GM20000 (cell line): ENCODE results near the gene KRTAP12-3.

ENCODE experiments used
- DNase-seq: peaks from one replicate; pipeline ENCODE4 v3.0.0; 2012; ENCODE audit warnings: low spot score
- TF ChIP-seq, protein P1 (sequence below): IDR thresholded peaks from 2 replicates; pipeline ENCODE4 v1.5.1; 2012; ENCODE audit warnings: mild to moderate bottlenecking, control low read depth; ENCODE audit errors: extremely low read depth, missing control alignments

Gene KRTAP12-3

DNA sequence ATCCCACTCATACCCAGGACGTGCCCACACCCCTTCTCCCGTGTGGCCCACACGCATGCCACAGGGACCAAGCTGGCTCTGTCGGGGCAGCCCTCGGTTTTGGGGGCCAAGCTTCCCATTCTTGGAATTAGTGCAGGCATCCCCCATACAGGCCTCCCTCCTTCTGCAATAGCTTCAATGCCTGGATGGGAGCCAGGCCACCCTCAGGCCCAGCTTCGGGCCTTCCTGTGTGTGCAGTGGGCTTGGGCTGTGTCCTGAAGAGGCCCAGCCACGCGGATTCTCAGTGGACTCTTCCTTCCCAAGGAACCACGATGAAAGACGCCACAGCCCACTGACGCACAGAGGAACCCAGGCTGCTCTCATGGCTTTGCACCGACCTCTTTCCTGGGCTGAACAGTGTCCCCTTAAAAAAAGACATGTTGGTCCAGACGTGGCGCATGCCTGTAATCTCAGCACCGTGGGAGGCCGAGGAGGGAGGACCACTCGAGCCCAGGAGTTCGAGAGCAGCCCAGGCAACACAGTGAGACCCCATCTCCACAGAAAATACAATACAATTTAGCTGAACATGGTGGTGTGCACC, 8.1 kb upstream of the KRTAP12-3 start:
- DNase-seq, result no peak
- TF ChIP-seq, protein P1, sequence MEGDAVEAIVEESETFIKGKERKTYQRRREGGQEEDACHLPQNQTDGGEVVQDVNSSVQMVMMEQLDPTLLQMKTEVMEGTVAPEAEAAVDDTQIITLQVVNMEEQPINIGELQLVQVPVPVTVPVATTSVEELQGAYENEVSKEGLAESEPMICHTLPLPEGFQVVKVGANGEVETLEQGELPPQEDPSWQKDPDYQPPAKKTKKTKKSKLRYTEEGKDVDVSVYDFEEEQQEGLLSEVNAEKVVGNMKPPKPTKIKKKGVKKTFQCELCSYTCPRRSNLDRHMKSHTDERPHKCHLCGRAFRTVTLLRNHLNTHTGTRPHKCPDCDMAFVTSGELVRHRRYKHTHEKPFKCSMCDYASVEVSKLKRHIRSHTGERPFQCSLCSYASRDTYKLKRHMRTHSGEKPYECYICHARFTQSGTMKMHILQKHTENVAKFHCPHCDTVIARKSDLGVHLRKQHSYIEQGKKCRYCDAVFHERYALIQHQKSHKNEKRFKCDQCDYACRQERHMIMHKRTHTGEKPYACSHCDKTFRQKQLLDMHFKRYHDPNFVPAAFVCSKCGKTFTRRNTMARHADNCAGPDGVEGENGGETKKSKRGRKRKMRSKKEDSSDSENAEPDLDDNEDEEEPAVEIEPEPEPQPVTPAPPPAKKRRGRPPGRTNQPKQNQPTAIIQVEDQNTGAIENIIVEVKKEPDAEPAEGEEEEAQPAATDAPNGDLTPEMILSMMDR, result no peak

DNA sequence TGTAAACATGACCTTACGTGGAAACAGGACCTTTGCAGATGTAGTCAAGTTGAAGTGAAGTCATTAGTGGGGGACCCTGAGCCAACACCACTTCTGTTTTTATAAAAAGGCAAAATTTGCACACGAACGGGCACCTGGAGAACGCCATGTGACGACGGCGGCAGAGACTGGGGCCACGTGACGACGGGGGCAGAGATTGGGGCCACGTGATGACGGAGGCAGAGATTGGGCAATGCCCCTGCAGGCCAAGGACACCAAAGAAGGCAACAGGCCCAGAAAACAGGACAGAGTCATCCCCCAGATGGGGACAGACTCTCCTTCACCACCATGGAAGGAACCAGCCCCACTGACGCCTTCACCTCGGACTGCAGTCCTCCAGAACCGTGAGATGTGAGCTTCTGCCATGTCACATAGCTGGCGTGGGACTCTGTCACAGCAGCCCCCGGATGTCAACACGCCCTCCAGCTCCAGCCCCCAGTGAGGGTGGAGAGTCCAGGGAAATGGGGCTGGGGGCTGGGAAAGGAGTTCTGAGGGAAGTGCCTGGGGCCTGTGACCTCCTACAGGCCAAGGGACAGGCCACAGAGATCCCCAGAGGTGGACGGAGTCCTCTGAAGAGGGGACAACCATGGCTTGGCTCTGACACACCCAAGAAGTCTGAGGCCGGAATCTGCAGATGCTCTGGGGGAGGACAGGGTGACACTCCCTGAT, 7.3 kb upstream of the KRTAP12-3 start:
- DNase-seq, result no peak
- TF ChIP-seq, protein P1, result no peak

DNA sequence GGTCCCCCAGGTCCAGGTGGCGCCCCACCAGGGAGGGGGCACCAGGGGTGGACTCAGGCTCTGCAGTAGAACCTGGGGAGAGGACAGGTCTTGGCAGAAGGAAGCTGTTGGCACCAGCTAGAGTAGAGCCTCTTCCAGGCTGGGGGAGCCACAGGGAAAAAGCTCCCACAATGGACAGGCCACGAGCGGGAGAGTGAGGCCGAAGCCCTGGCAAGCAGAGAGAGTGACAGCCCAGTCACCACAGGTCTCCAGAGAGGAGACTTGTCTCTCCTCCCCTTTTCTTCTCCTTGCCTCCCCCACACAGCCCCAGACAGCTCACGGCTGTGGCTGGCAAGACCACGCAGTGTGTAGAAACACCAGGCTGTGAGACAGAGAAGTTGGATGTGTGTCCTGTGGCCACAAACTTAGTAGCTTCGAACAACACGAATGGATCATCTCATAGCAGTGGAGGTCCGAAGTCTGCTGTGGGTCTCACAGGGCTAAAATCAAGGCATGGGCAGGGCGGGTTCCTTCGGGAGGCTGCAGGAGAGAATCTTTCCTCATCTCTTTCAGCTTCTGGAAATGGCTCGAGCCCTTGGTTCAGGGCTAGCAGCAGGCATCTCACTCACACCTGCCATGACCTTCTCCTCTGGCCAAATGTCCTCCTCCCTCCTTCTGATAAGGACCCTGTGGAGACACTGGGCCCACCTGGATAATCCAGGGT, 6.6 kb upstream of the KRTAP12-3 start:
- TF ChIP-seq, protein P1, result no peak

DNA sequence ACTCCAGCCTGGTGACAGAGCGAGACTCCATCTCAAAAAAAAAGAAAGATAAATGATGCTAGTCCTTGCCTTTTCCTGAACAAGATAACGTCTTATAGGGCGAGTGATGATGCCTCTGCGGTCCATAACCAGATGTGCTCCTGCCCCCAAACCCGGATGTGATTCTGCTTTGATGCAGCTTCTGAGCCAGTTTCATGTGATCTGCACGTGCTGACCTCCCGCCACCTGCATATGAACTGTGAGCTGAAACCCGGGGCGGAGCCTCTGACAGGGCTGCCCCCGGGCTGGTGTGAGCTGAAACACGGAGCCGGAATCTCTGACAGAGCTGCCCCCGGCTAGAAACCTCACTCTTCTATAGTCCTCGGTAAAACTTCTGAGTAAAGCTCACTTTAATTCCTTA, 4.6 kb upstream of the KRTAP12-3 start:
- TF ChIP-seq, protein P1, result no peak
- no peak for DNase-seq

More for the DNA sequence above, 6.6 kb upstream of the KRTAP12-3 start:
- DNase-seq, result no peak

DNA sequence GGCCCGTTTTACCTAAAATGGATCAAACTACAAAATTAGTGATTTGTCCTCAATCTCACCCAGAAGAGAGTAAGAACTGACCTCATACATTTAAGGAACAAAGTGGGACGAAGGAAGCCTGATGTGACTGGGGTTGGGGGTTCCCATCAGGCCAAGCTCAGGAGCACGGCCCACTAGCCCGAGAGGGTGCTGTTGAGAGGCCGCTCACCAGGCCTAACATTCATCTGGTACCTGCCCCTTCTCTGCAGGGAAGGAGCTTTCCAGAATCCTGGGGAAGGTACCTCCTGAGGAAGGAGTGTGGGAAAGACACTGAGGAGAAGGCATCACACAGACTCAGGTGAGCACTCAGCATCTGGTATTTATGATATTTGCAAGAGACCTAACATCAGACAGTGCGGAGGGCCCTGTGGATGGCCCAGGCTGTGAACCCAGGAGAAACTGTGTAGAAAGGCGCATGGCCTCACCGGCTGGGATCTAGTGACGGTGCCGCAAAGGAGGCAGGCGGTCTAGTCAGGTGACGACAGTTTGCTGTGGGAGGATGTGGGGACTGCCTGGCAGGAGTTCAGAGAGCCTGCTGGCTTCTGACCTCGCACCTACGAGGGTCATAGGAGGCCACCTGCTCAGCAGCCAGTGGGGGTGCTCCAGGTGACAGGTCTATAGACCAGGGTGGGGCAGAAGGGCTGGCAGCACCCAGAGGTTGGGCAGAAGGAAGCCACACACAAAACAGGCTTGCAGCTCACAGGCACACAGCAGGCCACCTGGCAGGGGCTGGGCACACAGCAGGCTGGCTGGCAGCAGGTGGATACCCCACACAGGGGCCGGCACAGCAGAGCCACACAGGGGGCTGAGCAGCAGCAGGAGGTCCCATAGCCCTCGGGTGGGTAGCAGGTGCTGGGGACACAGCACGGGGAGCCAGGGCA, 3.8 kb upstream of the KRTAP12-3 start:
- DNase-seq, result no peak
- TF ChIP-seq, protein P1, result no peak

DNA sequence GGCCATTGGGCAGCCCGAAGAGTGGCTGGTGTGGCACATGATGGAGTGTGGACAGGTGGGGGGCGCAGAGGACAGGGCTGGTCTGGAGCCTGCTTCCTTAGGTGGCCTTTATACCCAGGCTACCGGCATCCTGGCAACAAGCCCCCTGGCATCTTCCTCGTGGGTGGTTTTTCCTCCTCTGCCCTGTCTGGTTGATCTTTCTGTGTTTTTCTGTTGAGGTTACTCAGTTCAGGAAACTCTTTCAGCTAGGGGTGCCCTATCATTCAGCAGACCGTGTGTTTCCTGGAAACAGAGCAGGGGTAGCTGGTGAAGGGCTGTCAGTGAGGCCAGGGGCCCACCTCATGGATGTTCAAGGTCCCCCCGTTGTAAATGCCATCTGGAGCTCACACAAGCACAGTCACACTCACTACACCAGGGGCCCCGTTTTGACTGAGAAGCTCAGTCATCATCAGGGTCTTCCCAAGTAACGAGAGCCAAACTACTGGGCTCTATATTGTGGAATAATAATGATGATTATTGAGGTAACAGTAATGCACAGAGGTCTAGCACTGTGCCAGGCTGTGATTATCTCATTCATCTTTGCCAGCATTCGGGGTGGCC, 3.1 kb upstream of the KRTAP12-3 start, which contains the start of gene KRTAP12-4:
TSS of gene KRTAP12-4 (minus strand) at position 84 of the 600 bp plus-strand sequence. CDS start at position 39, 45 bp downstream.
- TF ChIP-seq, protein P1, result no peak
- no peak for DNase-seq
